KMS-11 (cell line): ENCODE results near the gene HSFX2.
"Not testable (repeated sequence)": the region's sequence is repeated elsewhere in the genome, so short reads cannot be mapped to it uniquely, and the experiment has no call there.

ENCODE experiments used
- H2AFZ ChIP-seq: fragments of 200-600 bp; sonication (generic); 2 replicates; pipeline ENCODE4 v1.6.1; 2016; ENCODE audit warnings: antibody characterized with exemption, mixed run types, low read depth
- H3K27ac ChIP-seq: fragments of 200-600 bp; sonication (generic); 2 replicates; pipeline ENCODE4 v1.6.1; 2016; ENCODE audit warnings: mild to moderate bottlenecking, mixed run types
- H3K27me3 ChIP-seq: fragments of 200-600 bp; sonication (generic); 2 replicates; pipeline ENCODE4 v1.6.1; 2017; ENCODE audit warnings: mild to moderate bottlenecking, low read depth, mixed run types, moderate library complexity; ENCODE audit not compliant: insufficient read depth
- H3K36me3 ChIP-seq: fragments of 200-600 bp; sonication (generic); 2 replicates; pipeline ENCODE4 v1.6.1; 2017; ENCODE audit warnings: mild to moderate bottlenecking, mixed run types; ENCODE audit not compliant: insufficient read depth
- H3K4me1 ChIP-seq: fragments of 200-600 bp; sonication (generic); 2 replicates; pipeline ENCODE4 v1.6.1; 2016; ENCODE audit warnings: mild to moderate bottlenecking, low read depth, mixed run types; ENCODE audit not compliant: poor library complexity, severe bottlenecking
- H3K4me2 ChIP-seq: fragments of 200-600 bp; sonication (generic); 2 replicates; pipeline ENCODE4 v1.7.0; 2016; ENCODE audit warnings: mild to moderate bottlenecking, mixed run types
- H3K4me3 ChIP-seq: fragments of 200-600 bp; sonication (generic); IDR thresholded peaks from 2 replicates; pipeline ENCODE4 v1.6.1; 2017; ENCODE audit warnings: low read depth, low read length, mixed read lengths; ENCODE audit not compliant: insufficient read depth
- H3K79me2 ChIP-seq: fragments of 200-600 bp; sonication (generic); 2 replicates; pipeline ENCODE4 v1.6.1; 2016; ENCODE audit warnings: low read depth, mixed run types; ENCODE audit not compliant: insufficient read depth
- H3K9ac ChIP-seq: fragments of 200-600 bp; sonication (generic); 2 replicates; pipeline ENCODE4 v1.6.1; 2016; ENCODE audit warnings: mild to moderate bottlenecking, mixed run types
- H4K20me1 ChIP-seq: fragments of 200-600 bp; sonication (generic); 2 replicates; pipeline ENCODE4 v1.6.1; 2016; ENCODE audit warnings: mild to moderate bottlenecking, mixed run types; ENCODE audit not compliant: insufficient read depth
- TF ChIP-seq, protein P1 (sequence below): fragments of 200-600 bp; sonication (generic); conservative IDR thresholded peaks from 2 replicates; pipeline ENCODE4 v1.6.1; 2017; ENCODE audit warnings: low read depth, mild to moderate bottlenecking, antibody characterized with exemption, low read length, moderate library complexity, mixed read lengths

Gene HSFX2

DNA sequence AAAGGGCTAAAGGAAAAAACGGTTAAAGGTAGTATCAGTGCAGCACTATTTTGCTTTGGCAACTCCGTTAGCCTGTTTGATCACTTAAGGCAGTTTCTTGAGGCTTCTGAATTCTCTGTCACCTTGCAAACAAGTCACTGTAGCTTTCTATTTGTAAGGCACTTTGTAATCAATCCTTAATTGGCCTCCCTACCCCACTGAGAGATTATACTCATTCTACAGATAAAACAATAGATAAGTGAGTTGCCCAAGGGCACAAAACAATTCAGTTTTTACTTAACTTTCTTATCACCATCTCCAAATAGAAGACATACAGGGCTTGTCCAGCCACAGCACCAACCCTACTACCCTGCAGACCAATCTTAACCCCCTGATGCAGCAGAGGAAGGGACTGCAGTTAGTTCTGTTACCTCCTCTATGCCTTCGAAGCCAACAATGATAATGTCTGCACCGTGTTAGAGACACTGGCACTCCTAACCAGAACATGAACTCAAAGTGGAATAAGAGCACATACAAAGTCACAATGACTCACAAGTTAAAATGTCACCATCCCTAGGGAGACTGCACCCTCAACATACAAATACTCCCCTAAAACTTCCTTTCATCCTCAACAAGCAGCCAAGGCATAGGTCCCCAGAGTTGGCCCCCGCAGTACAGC lies 34.7 kb upstream of the HSFX2 start:
- Histone ChIP-seq H3K27me3 (no peaks in the 10 kb centered on the region), H3K9ac (no peak overlapping the region), H4K20me1 (no peaks in the 10 kb centered on the region)

DNA sequence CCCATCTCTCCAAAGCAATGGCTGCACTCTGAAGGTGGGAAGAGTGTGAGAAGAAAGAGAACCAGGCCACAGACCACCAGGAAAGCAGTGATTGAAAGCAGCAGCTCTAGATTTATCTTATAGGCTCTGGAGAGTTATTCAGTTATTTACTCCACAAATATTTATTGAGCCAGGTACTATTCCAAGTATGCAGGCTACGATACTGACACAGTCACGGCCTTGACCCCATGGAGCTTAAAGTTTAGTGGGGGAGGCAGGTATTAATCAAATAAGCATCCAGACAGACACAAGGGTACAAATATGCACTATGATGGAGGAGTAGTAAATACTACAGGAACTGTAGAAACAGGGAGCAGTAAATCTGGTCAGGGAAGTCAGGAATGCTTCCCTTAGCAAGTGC lies 33.7 kb upstream of the HSFX2 start:
- no peak overlapping the region for H3K4me2 ChIP-seq
- H3K27ac ChIP-seq = no peak overlapping the region
- TF ChIP-seq, protein P1, sequence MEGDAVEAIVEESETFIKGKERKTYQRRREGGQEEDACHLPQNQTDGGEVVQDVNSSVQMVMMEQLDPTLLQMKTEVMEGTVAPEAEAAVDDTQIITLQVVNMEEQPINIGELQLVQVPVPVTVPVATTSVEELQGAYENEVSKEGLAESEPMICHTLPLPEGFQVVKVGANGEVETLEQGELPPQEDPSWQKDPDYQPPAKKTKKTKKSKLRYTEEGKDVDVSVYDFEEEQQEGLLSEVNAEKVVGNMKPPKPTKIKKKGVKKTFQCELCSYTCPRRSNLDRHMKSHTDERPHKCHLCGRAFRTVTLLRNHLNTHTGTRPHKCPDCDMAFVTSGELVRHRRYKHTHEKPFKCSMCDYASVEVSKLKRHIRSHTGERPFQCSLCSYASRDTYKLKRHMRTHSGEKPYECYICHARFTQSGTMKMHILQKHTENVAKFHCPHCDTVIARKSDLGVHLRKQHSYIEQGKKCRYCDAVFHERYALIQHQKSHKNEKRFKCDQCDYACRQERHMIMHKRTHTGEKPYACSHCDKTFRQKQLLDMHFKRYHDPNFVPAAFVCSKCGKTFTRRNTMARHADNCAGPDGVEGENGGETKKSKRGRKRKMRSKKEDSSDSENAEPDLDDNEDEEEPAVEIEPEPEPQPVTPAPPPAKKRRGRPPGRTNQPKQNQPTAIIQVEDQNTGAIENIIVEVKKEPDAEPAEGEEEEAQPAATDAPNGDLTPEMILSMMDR = no peak
- H2AFZ ChIP-seq = no peak overlapping the region
- peaks cover 3% of the 10 kb centered on the region for H3K4me1 ChIP-seq
- H4K20me1 ChIP-seq = no peaks in the 10 kb centered on the region
- H3K27me3 ChIP-seq = no peaks in the 10 kb centered on the region
- peaks cover 15% of the 10 kb centered on the region; the same call in 1 of the 2 replicates for H3K79me2 ChIP-seq
- no peaks in the 10 kb centered on the region for H3K36me3 ChIP-seq
- H3K9ac ChIP-seq = no peak overlapping the region
- H3K4me3 ChIP-seq = no peak overlapping the region

More for the DNA sequence above, 34.7 kb upstream of the HSFX2 start:
- H3K79me2 ChIP-seq = peaks cover 15% of the 10 kb centered on the region; the same call in 1 of the 2 replicates
- H3K4me2 ChIP-seq = no peak overlapping the region; the same call in 1 of the 2 replicates
- no peak overlapping the region for H2AFZ ChIP-seq
- no peak overlapping the region for H3K27ac ChIP-seq
- TF ChIP-seq, protein P1 = no peak
- peaks cover 3% of the 10 kb centered on the region for H3K4me1 ChIP-seq
- no peaks in the 10 kb centered on the region for H3K36me3 ChIP-seq
- no peak overlapping the region for H3K4me3 ChIP-seq

DNA sequence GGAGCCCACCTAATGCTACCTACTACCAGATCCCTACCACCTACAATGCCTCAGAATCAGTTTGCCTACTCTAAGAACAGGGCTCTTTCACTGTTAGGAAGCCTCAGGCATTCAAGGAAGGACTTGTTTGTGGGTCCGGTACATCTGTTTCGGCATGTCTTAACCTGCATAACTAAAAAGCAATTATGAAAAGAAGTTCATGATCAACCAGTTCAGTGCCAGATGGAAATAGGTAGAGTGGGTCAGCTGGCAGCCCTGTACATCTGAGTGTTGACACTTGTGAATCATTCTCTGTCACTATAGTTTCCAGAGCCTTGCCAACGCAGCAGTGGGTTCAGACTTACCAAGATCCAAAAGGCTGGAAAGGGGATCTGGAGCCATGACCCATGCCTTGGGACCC lies 33.2 kb upstream of the HSFX2 start:
- Histone ChIP-seq H3K4me1 (peaks cover 3% of the 10 kb centered on the region), H3K79me2 (peaks cover 15% of the 10 kb centered on the region; the same call in 1 of the 2 replicates)
- TF ChIP-seq, protein P1 = no peak

DNA sequence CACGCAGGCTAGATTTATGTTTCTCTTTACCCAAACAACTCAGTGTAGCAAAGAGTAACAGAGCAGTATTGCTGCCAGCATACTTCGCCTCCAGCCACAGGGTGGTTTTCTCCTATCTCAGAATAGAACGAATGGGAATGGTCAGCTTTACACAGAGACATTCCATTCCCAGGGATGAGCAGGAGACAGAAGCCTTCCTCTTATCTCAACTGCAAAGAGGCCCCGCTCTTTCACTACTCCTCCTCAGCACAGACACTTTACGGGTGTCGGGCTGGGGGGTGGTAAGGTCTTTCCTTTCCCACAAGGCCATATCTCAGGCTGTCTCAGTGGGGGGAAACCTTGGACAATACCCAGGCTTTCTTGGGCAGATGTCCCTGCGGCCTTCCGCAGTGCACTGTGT lies 31.7 kb upstream of the HSFX2 start:
- not testable (repeated sequence) for H4K20me1 ChIP-seq, H3K27ac ChIP-seq, H2AFZ ChIP-seq, H3K9ac ChIP-seq, H3K36me3 ChIP-seq, H3K4me3 ChIP-seq, H3K27me3 ChIP-seq, H3K4me1 ChIP-seq, H3K4me2 ChIP-seq
- peaks cover 15% of the 10 kb centered on the region; the same call in 1 of the 2 replicates for H3K79me2 ChIP-seq

More for the DNA sequence above, 33.2 kb upstream of the HSFX2 start:
- Histone ChIP-seq H4K20me1 (no peaks in the 10 kb centered on the region), H2AFZ (no peak overlapping the region), H3K4me3 (no peak overlapping the region), H3K27ac (no peak overlapping the region), H3K36me3 (no peaks in the 10 kb centered on the region), H3K27me3 (no peaks in the 10 kb centered on the region), H3K4me2 (no peak overlapping the region), H3K9ac (no peak overlapping the region)

DNA sequence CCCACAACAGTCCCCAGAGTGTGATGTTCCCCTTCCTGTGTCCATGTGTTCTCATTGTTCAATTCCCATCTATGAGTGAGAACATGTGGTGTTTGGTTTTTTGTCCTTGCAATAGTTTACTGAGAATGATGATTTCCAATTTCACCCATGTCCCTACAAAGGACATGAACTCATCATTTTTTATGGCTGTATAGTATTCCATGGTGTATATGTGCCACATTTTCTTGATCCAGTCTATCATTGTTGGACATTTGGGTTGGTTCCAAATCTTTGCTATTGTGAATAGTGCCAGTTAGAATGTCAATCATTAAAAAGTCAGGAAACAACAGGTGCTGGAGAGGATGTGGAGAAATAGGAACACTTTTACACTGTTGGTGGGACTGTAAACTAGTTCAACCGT lies 24.5 kb upstream of the HSFX2 start:
- not testable (repeated sequence) for H3K4me2 ChIP-seq, H3K4me3 ChIP-seq, H2AFZ ChIP-seq, H3K27me3 ChIP-seq, H4K20me1 ChIP-seq, H3K79me2 ChIP-seq, H3K36me3 ChIP-seq, H3K9ac ChIP-seq, H3K4me1 ChIP-seq, H3K27ac ChIP-seq
